ENCODE measurements around the gene NFE2L1. TPM values are rescaled to one million over a fixed set of nuclear protein-coding genes. Genes with fewer than 3 reads are reported as not detected.

NFE2L1 gene
- total RNA-seq, 1 donor = 165 TPM

DNA sequence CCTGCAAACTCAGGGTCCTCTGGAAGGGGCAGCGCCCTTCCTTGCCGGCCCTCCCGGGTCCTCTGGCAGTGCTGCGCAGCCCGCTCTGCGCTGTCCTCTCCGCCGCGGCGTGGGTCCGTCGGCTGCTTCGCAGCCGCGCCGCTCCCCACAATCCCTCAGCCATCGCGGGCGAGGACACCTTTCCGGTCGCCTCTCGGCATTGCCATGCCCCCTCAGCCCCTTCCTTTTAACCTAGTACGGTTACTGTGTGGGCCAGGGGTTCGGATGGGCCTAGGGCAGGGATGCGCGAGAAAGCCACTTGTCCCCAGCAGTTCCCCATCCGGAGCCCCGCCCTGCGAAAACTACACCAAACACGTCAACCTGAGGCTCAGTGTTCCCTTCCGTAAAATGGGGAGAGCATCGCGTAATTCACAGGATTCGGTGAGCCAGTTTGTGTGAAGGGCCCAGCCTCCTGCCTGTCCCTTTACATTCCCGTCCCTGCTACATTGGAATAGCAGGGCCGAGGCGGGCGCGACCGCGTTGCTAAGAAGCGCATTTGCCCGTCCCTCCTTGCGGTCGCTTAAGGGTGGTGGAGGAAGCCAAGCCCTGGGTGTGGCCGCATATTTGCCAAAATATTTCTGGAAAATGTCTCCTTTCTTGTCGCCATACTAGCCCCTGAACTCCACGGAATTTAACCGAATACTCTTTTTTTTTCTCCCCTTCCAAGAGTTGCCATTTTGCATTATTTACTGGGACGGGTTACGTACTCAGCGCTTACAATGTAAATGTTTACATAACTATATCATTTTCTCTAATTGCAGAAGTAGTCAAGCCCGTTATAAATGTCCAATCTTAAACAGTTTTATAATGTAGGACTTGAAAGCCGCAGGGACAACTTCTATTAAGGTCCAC lies 23.8 kb upstream of the NFE2L1 start:
- Histone ChIP-seq H4K20me1 (ENCODE audit: insufficient read depth, low read length) (no peaks in the 10 kb centered on the region), H3K9me3 (ENCODE audit: low read depth, low read length) (no peaks in the 10 kb centered on the region), H3K4me3 (ENCODE audit: insufficient read depth, low read length) (peak overlapping the region; percentile 67), H3K79me2 (ENCODE audit: insufficient read depth, low read length) (no peaks in the 10 kb centered on the region), H3K36me3 (ENCODE audit: insufficient read depth, low read length) (no peaks in the 10 kb centered on the region), H3K27me3 (ENCODE audit: insufficient read depth, low read length) (no peaks in the 10 kb centered on the region), H3K4me1 (ENCODE audit: insufficient read depth, low read length) (peaks cover 34% of the 10 kb centered on the region), H3K4me2 (ENCODE audit: insufficient read depth, low read length) (peak overlapping the region; percentile 98), H2AFZ (ENCODE audit: low read length) (peak overlapping the region; percentile 74), H3K27ac (ENCODE audit: low read depth, low read length) (peak overlapping the region; percentile 64)
- DNase-seq (ENCODE audit: insufficient read length, low spot score, missing footprints) = peak; percentile 73
- TF ChIP-seq CTCF (IDR thresholded peaks at IDR 0.05; ENCODE audit: extremely low read depth, low read depth, low read length) = no peak

DNA sequence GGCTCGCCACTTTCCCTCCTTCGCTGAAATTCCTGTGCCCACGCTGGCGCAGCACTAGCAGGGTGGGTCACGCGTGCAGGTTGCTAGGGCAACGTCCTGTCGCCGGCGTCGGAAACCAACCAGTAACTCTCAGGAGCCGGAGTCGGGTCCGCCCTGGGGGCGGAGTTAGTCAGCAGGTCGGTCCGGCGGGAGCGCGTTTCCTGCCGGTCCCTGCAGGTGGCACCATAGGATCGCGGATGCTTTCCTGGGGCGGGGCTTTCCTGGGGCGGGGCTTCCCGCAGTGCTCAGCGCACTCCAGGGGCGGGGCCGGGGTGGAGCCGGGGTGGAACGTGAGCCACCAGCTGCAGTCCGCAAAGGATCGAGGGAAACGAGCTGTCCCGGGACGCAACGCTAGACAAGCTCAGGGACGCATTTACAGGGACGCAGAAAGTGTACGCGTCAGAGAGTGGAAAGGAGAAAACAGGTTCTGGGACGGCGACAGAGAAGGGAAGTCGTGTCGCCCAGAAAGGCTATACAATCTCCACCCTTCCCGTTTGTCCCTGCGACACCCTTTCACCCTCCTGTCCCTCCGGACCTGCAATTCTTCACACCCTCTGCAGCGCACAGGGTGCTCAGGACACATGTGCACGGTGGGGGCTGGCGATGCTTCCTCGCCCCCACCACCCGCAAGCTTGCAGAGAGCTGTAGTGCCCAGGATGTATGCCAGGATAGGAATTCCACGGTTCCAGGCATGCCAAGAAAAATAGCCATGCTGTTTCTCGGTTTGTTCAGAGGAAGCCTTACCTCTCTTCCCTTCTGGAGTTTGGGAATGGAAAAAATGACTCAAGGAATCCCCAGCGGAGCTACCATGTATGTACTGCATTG lies 22.9 kb upstream of the NFE2L1 start:
- Histone ChIP-seq H3K36me3 (ENCODE audit: insufficient read depth, low read length) (no peaks in the 10 kb centered on the region), H3K9me3 (ENCODE audit: low read depth, low read length) (no peaks in the 10 kb centered on the region), H3K27me3 (ENCODE audit: insufficient read depth, low read length) (no peaks in the 10 kb centered on the region), H2AFZ (ENCODE audit: low read length) (peak overlapping the region; percentile 31), H3K4me1 (ENCODE audit: insufficient read depth, low read length) (peaks cover 35% of the 10 kb centered on the region), H4K20me1 (ENCODE audit: insufficient read depth, low read length) (no peaks in the 10 kb centered on the region), H3K4me3 (ENCODE audit: insufficient read depth, low read length) (peak overlapping the region; percentile 70), H3K27ac (ENCODE audit: low read depth, low read length) (peak overlapping the region; percentile 82), H3K4me2 (ENCODE audit: insufficient read depth, low read length) (peak overlapping the region; percentile 98), H3K79me2 (ENCODE audit: insufficient read depth, low read length) (no peaks in the 10 kb centered on the region)
- TF ChIP-seq CTCF (IDR thresholded peaks at IDR 0.05; ENCODE audit: extremely low read depth, low read depth, low read length) = peak; percentile 66
- DNase-seq (ENCODE audit: insufficient read length, low spot score, missing footprints) = peak; percentile 96

- H2AFZ ChIP-seq (ENCODE audit: low read length) = no peak overlapping the region
Observed at GRCh38 chr17:48025904-48026501, 22.2 kb upstream of the NFE2L1 start.

More at GRCh38 chr17:48025904-48026501, 22.2 kb upstream of the NFE2L1 start:
- H4K20me1 ChIP-seq (ENCODE audit: insufficient read depth, low read length) = no peaks in the 10 kb centered on the region
- H3K36me3 ChIP-seq (ENCODE audit: insufficient read depth, low read length) = no peaks in the 10 kb centered on the region
- no peak for TF ChIP-seq CTCF (IDR thresholded peaks at IDR 0.05; ENCODE audit: extremely low read depth, low read depth, low read length)
- DNase-seq (ENCODE audit: insufficient read length, low spot score, missing footprints) = no peak
- peak overlapping the region; percentile 70 for H3K4me3 ChIP-seq (ENCODE audit: insufficient read depth, low read length)
- no peaks in the 10 kb centered on the region for H3K9me3 ChIP-seq (ENCODE audit: low read depth, low read length)
- H3K4me1 ChIP-seq (ENCODE audit: insufficient read depth, low read length) = peaks cover 42% of the 10 kb centered on the region
- peak overlapping the region; percentile 82 for H3K27ac ChIP-seq (ENCODE audit: low read depth, low read length)
- no peaks in the 10 kb centered on the region for H3K27me3 ChIP-seq (ENCODE audit: insufficient read depth, low read length)
- peak overlapping the region; percentile 98 for H3K4me2 ChIP-seq (ENCODE audit: insufficient read depth, low read length)
- no peaks in the 10 kb centered on the region for H3K79me2 ChIP-seq (ENCODE audit: insufficient read depth, low read length)
